ENCODE data around the gene GON4L.
"Not testable (repeated sequence)": the region's sequence is repeated elsewhere in the genome, so short reads cannot be mapped to it uniquely, and the experiment has no call there.

Gene GON4L

GRCh38 chr1:155816351-155816750, 40.7 kb downstream of the GON4L start:
- DNase-seq = no peak

GRCh38 chr1:155813672-155814071, 43.3 kb downstream of the GON4L start:
- DNase-seq = no peak

DNA sequence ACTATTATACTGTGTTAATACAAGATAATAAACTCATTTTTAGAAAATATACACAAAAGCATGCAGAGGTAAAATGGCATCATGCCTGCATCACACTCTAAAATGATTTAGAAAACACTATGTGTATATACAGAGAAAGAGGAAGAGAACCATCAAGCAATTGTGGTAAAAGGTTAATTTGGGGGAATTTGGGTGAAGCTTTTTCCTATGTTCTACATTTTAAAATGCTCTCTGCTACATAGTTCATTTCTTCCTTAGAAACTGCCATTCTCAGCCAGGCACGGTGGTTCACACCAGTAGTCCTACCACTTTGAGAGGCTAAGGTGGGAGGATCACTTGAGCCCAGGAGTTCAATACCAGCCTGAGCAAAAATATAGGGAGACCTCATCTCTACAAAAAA, 44.1 kb downstream of the GON4L start:
- no peak for DNase-seq

DNA sequence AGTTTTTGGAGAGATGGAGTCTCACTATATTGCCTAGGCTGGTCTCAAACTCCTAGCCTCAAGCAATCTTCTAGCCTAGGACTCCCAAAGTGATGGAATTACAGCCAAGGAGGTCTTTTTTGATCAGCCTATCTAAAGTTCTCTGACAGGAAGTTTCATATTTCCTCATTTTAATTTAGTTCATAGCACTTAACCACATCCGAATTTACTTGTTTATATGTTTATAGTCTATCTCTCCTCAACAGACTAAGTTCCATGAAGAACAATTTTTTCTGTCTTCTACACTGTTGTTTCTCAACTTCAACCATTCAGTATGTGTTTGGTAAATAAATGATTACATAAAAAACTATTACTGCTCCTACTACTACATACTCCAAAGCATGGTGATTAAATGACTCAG, 47.9 kb downstream of the GON4L start:
- no peak for DNase-seq

GRCh38 chr1:155801149-155801548, 55.9 kb downstream of the GON4L start:
- DNase-seq = no peak

DNA sequence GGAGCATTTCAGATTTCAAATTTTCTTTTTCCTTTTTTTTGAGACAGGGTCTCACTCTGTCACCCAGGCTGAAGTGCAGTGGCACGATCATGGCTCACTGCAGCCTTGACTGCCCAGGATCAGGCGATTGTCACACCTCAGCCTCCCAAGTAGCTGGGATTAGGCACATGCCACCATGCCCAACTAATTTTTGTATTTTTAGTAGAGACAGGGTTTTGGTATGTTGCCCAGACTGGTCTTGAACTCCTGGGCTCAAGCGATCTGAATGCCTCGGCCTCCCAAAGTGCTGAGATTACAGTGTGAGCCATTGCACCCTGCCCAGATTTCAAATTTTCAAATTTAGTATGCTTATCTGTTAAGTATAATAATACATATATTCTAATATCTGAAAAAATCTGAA, 61.4 kb downstream of the GON4L start:
- DNase-seq = not testable (repeated sequence)

GRCh38 chr1:155794605-155795245, 62.3 kb downstream of the GON4L start:
- no peak for DNase-seq

DNA sequence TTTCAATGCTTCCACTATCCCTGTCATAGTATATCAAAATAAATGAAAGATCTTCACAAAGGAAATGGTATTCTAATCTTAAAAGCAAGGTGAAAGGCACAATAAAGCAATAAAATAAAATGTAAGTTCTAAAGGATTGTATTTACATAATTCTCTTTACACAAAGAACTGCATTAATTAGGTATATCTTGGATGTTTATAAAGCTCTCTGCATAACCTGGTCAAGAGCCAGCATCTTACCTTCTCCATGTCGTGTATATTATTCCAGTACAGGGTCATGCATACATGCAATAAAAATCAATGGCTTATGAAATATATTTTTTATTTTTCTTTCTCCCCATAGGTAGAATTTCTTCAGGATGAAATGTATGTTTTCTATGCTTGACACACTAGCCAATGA, 63.8 kb downstream of the GON4L start:
- no peak for DNase-seq

DNA sequence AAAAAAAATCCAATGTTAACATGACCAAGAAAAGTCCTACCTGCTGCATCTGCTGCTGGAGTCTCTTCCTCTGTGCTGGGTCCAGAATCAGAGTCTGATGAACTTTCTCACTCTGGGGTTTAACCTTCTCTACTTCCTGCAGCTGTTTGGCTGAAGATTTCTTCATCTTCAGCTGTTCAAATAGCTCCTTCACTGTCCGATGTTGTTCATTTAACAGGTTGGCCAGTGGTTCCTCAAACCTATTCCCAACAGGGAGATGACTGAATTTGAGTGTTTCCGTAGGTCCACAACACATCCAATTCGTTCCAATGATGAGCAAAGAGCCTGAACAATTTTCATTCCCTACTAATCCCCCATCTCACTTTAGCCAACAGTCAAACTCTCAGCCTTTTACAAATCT, 79.4 kb downstream of the GON4L start:
- no peak for DNase-seq

DNA sequence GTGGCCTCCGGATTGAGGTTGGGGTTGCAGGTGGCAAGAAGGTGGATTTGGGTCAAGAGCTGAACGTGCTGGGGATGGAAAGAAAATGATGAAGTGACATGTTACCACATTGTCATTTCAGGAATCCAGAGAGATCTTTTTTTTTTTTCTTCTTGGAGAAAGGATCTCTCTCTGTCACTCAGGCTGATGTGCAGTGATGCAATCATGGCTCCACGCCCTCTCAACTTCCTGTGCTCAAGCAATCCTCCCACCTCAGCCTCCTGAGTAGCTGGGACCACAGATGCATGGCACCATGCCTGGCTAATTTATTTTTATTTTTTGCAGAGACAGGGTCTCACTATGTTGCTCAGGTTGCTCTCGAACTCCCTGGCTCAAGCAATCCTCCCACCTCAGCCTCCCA, 80.6 kb downstream of the GON4L start:
- DNase-seq = no peak

DNA sequence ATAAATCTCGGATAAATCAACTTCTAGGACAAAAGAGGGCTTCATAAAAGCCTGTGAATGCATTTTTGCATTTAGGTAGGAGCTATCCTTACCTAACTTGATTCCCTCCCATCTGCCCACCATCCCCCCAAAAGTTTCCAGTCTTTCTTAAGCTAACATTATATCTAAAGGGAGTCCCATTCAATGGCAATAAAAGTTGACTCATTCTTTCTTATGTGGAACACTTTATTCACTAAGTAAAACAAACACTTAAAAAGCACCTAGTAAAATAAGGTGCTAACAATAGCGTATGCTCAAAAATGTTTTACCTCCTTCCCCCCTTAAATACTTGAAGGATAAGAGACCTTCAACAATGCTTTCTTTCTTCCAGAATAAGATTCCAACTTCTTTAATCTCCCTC, 83.8 kb downstream of the GON4L start:
- DNase-seq = no peak

- no peak for DNase-seq
Observed at GRCh38 chr1:155769257-155769656, 87.8 kb downstream of the GON4L start.

DNA sequence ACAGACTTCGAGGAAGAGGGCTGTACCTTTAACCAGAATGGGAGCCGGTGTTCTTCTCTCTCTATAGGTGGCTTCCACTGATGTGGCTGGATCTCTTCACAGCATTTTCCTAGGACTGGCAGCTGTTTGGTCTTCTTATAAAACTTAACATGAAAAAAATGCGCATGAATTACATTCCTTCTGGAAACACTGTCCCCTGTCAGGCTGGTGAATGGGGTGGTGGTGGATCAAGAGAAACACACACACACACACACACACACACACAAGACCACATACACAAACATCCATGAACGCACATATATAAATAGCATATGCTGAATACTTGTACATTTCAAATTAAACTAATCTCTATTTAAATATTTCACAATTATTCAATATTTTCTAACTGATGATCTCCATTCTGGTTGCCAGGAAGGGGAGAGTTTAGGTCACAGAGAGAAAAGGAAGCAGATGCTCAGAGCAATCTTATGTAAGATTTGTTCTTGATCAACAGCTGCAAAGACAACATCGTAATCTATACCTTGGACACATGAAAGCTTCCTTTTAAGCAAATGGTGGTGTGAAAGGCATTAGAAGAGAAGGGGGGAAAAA, 89.5 kb downstream of the GON4L start:
- not testable (repeated sequence) for DNase-seq

DNA sequence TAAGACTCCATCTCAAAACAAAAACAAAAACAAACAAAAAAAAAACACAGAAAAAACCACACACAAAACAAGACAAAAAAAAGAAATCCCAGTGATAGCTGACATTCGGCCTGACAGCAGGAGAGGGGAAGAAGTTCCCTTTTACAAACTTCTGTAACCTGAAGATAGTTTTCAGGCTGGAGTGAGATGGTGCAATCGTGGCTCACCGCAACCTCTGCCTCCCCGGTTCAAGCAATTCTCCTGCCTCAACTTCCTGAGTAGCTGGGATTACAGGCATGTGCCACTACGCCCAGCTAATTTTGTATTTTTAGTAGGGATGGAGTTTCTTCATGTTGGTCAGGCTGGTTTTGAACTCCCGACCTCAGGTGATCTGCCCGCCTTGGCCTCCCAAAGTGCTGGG, 93.0 kb downstream of the GON4L start:
- DNase-seq = not testable (repeated sequence)

- DNase-seq = not testable (repeated sequence)
Observed at GRCh38 chr1:155763090-155763815, 93.8 kb downstream of the GON4L start.

GRCh38 chr1:155761736-155762405, 95.1 kb downstream of the GON4L start:
- DNase-seq = no peak

- no peak for DNase-seq
Observed at GRCh38 chr1:155760751-155761475, 96.1 kb downstream of the GON4L start.

DNA sequence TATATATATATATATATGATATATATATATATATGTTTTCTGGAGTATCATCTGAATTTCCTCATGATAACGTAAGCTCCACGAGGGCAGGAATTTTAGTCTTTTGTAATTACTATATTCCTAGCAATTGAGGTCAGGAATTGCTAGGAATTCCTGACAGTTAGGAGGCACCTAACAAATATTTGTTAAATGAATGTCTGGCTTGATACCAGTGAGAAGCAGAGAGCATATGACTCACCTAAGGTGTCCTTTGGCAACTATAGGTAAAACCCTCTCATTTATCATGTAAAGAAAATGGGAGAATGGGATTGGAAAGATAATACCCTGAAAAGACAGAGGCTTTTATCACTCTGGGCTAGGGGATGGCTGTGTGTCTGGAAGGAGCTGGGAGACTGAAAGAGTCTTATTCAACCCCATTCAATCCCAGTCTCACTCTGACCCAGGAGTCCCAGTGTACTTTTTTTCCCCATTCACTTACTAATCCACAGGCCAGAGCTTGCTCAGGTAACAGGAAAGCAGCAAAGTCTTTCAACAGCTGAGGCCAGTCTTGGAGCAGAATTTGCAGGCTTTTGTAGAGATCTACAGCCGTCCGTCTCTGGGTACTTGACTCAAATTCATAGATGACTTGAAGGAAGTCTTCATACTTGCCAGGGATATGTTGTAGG, 96.9 kb downstream of the GON4L start:
- DNase-seq = no peak

- DNase-seq = not testable (repeated sequence)
Observed at GRCh38 chr1:155759017-155759416, 98.0 kb downstream of the GON4L start.

- not testable (repeated sequence) for DNase-seq
Observed at GRCh38 chr1:155748141-155748540, 108.9 kb downstream of the GON4L start.

DNA sequence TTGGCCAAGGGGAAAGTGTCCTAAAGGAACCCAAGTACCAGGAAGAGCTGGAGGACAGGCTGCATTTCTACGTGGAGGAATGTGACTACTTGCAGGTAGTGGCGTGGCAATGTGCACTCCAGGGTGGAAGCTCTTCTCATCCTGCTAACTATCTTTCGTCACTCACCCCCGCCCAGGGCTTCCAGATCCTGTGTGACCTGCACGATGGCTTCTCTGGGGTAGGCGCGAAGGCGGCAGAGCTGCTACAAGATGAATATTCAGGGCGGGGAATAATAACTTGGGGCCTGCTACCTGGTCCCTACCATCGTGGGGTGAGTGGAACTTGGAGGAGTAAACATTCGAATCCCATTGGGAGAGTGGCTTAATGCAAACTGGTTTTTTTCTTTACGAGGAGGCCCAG, 109.4 kb downstream of the GON4L start:
- not testable (repeated sequence) for DNase-seq

Measured in COR-L47 (cell line).